ENCODE results near the gene RNF214.
"Not testable (repeated sequence)": the region's sequence is repeated elsewhere in the genome, so short reads cannot be mapped to it uniquely, and the experiment has no call there.

RNF214 gene

GRCh38 chr11:117198613-117199012 is 33.9 kb upstream of the RNF214 start:
- FAIRE-seq = no peak

GRCh38 chr11:117199053-117199915 is 33.2 kb upstream of the RNF214 start, which contains the start of gene TAGLN:
Gene TAGLN (plus strand): TSS chr11:117199370. CDS start chr11:117203014, 3,644 bp downstream.
- FAIRE-seq = no peak

GRCh38 chr11:117199916-117200812 is 32.3 kb upstream of the RNF214 start:
- FAIRE-seq = no peak

- no peak for FAIRE-seq
Observed at GRCh38 chr11:117200813-117201657, 31.4 kb upstream of the RNF214 start.

GRCh38 chr11:117201658-117202305 is 30.7 kb upstream of the RNF214 start:
- FAIRE-seq = no peak

GRCh38 chr11:117202386-117203068 is 29.9 kb upstream of the RNF214 start:
- FAIRE-seq = no peak

- no peak for FAIRE-seq
Observed at GRCh38 chr11:117203069-117203407, 29.4 kb upstream of the RNF214 start.

- no peak for FAIRE-seq
Observed at GRCh38 chr11:117204283-117205080, 28.0 kb upstream of the RNF214 start.

GRCh38 chr11:117205211-117205818 is 27.2 kb upstream of the RNF214 start:
- no peak for FAIRE-seq

- FAIRE-seq = not testable (repeated sequence)
Observed at GRCh38 chr11:117206111-117206510, 26.4 kb upstream of the RNF214 start.

GRCh38 chr11:117206859-117207258 is 25.6 kb upstream of the RNF214 start:
- not testable (repeated sequence) for FAIRE-seq

- FAIRE-seq = not testable (repeated sequence)
Observed at GRCh38 chr11:117207481-117207880, 25.0 kb upstream of the RNF214 start.

- FAIRE-seq = not testable (repeated sequence)
Observed at GRCh38 chr11:117208710-117209109, 23.8 kb upstream of the RNF214 start.

GRCh38 chr11:117209351-117210125 is 22.9 kb upstream of the RNF214 start:
- not testable (repeated sequence) for FAIRE-seq

- FAIRE-seq = no peak
Observed at GRCh38 chr11:117210620-117211019, 21.9 kb upstream of the RNF214 start.

GRCh38 chr11:117212697-117213355 is 19.6 kb upstream of the RNF214 start:
- no peak for FAIRE-seq

GRCh38 chr11:117214404-117215110 is 17.9 kb upstream of the RNF214 start:
- FAIRE-seq = no peak

Measured in islet of Langerhans (tissue), 1 donor.